H1 (cell line): Measurements from ENCODE around the gene MYO5B. TPM values are rescaled to one million over a fixed set of nuclear protein-coding genes. Genes with fewer than 3 reads are reported as not detected.

Experiments used
- CTCF ChIA-PET: fragments of 300-600 bp; sonication (Branson Sonifier 250); formaldehyde crosslinking; loops from one replicate; lab custom pipeline; 2021; ENCODE audit not compliant: partially characterized antibody; lab: Charles Lee
- POLR2A ChIA-PET: fragments of 300-600 bp; sonication (Branson Sonifier 250); formaldehyde crosslinking; loops from one replicate; lab custom pipeline; 2021; ENCODE audit warnings: inconsistent platforms; ENCODE audit not compliant: partially characterized antibody; lab: Charles Lee
- DNase-seq, 2 experiments: peaks; one replicate each; pipeline versions ENCODE4 v3.0.0 to v3.0.0-alpha.2; 2010 to 2022; ENCODE audit warnings: low spot score in 2 of 2, low read depth in 1 of 2, mixed read lengths in 1 of 2
- FAIRE-seq: peaks from 2 replicates; lab custom pipeline; 2011; peaks lifted over from hg19 to GRCh38; lab: Jason Lieb, UNC
- H2AFZ ChIP-seq: 2 replicates; pipeline ENCODE4 v1.8.1; 2012; ENCODE audit warnings: low read length, inconsistent platforms
- H2AK5ac ChIP-seq: 2 replicates; pipeline ENCODE4 v1.6.1; 2013; ENCODE audit warnings: low read depth, low read length
- H2BK120ac ChIP-seq: replicated peaks from 2 replicates; pipeline ENCODE3; 2013; ENCODE audit warnings: low read depth, low read length, inconsistent platforms
- H2BK12ac ChIP-seq: 2 replicates; pipeline ENCODE4 v1.6.1; 2013; ENCODE audit warnings: low read depth, low read length
- H2BK15ac ChIP-seq: 2 replicates; pipeline ENCODE4 v1.6.1; 2013; ENCODE audit warnings: low read length
- H2BK20ac ChIP-seq: 2 replicates; pipeline ENCODE4 v1.6.1; 2013; ENCODE audit warnings: low read length
- H2BK5ac ChIP-seq: 2 replicates; pipeline ENCODE4 v1.6.1; 2013; ENCODE audit warnings: low read depth, low read length
- H3K14ac ChIP-seq: 2 replicates; pipeline ENCODE4 v1.6.1; 2013; ENCODE audit warnings: inconsistent platforms; ENCODE audit not compliant: insufficient read length
- H3K18ac ChIP-seq: 2 replicates; pipeline ENCODE4 v1.6.1; 2013; ENCODE audit warnings: low read length; ENCODE audit errors: extremely low read depth
- H3K23ac ChIP-seq: 2 replicates; pipeline ENCODE4 v1.6.1; 2013; ENCODE audit warnings: inconsistent platforms; ENCODE audit not compliant: insufficient read length
- H3K23me2 ChIP-seq: 2 replicates; pipeline ENCODE4 v1.6.1; 2013; ENCODE audit warnings: low read depth, low read length
- H3K27ac ChIP-seq: 2 replicates; pipeline ENCODE4 v1.6.1; 2011; ENCODE audit warnings: low read depth, low read length, inconsistent platforms
- H3K27me3 ChIP-seq, 4 experiments: replicated peaks in 1 of 4; 1 replicate in 1 of 4; 2 replicates in 3 of 4; pipeline versions ENCODE4 v1.6.1 to v1.8.1; 2011 to 2013; ENCODE audit warnings: low read length in 3 of 4, mild to moderate bottlenecking in 3 of 4, inconsistent platforms in 2 of 4, mixed read lengths in 2 of 4, moderate library complexity in 1 of 4; ENCODE audit not compliant: control insufficient read depth in 3 of 4, insufficient read depth in 3 of 4; ENCODE audit errors: extremely low read depth in 1 of 4
- H3K36me3 ChIP-seq, 4 experiments: 2 replicates each; pipeline versions ENCODE4 v1.6.1 to v1.8.1; 2011 to 2013; ENCODE audit warnings: mild to moderate bottlenecking in 4 of 4, low read length in 3 of 4, moderate library complexity in 2 of 4, control low read depth in 1 of 4, inconsistent platforms in 1 of 4; ENCODE audit not compliant: insufficient read depth in 4 of 4, control insufficient read depth in 2 of 4
- H3K4ac ChIP-seq: replicated peaks from 2 replicates; pipeline ENCODE3; 2013; ENCODE audit warnings: low read length, low read depth, mixed read lengths, inconsistent platforms; ENCODE audit not compliant: insufficient read length
- H3K4me1 ChIP-seq, 4 experiments: replicated peaks in 1 of 4; 1 replicate in 1 of 4; 2 replicates in 3 of 4; pipeline versions ENCODE4 v1.6.1 to v1.8.1; 2011 to 2013; ENCODE audit warnings: low read length in 3 of 4, inconsistent platforms in 2 of 4, mixed read lengths in 1 of 4; ENCODE audit not compliant: insufficient read depth in 4 of 4, control insufficient read depth in 3 of 4
- H3K4me2 ChIP-seq, 2 experiments: 2 replicates each; pipeline versions ENCODE4 v1.6.1 to v1.8.1; 2011 to 2013; ENCODE audit warnings: low read depth in 2 of 2, low read length in 2 of 2, control low read depth in 1 of 2, inconsistent platforms in 1 of 2, mild to moderate bottlenecking in 1 of 2; ENCODE audit not compliant: insufficient read depth in 1 of 2
- H3K4me3 ChIP-seq, 4 experiments: fragments of 200-600, 300-600 bp in 1 of 4; sonication (generic), shearing (Covaris generic), sonication (Bioruptor Twin) in 1 of 4; 2 replicates each; pipeline versions ENCODE4 v1.5.1 to v1.8.1; 2011 to 2016; ENCODE audit warnings: low read length in 4 of 4, low read depth in 3 of 4, control low read depth in 2 of 4, inconsistent platforms in 2 of 4, mild to moderate bottlenecking in 2 of 4, mixed read lengths in 1 of 4, moderate library complexity in 1 of 4; ENCODE audit not compliant: insufficient read depth in 2 of 4; ENCODE audit errors: extremely low read depth in 1 of 4
- H3K56ac ChIP-seq: replicated peaks from 2 replicates; pipeline ENCODE3; 2013; ENCODE audit warnings: low read depth, mild to moderate bottlenecking, mixed read lengths, low read length, inconsistent platforms; ENCODE audit not compliant: insufficient read length
- H3K79me1 ChIP-seq: 2 replicates; pipeline ENCODE4 v1.6.1; 2013; ENCODE audit warnings: low read depth, low read length, control low read depth
- H3K79me2 ChIP-seq, 2 experiments: 2 replicates each; pipeline versions ENCODE4 v1.6.1 to v1.8.1; 2012 to 2013; ENCODE audit warnings: low read length in 2 of 2, mild to moderate bottlenecking in 2 of 2, inconsistent platforms in 1 of 2; ENCODE audit not compliant: insufficient read depth in 2 of 2, control insufficient read depth in 1 of 2
- H3K9ac ChIP-seq, 4 experiments: replicated peaks in 1 of 4; 1 replicate in 1 of 4; 2 replicates in 3 of 4; pipeline versions ENCODE4 v1.6.1 to v1.8.1; 2011 to 2013; ENCODE audit warnings: low read depth in 3 of 4, low read length in 3 of 4, control low read depth in 2 of 4, mild to moderate bottlenecking in 2 of 4, moderate library complexity in 2 of 4, inconsistent platforms in 1 of 4; ENCODE audit errors: extremely low read depth in 1 of 4
- H3K9me3 ChIP-seq, 2 experiments: 2 replicates each; pipeline versions ENCODE4 v1.6.1 to v1.8.1; 2012 to 2013; ENCODE audit warnings: mild to moderate bottlenecking in 2 of 2, moderate library complexity in 2 of 2, control low read depth in 1 of 2, inconsistent platforms in 1 of 2, low read depth in 1 of 2, low read length in 1 of 2, mixed read lengths in 1 of 2; ENCODE audit not compliant: insufficient read depth in 2 of 2
- H4K20me1 ChIP-seq, 2 experiments: replicated peaks in 1 of 2; 2 replicates each; pipeline versions ENCODE3 to v1.8.1; 2011 to 2013; ENCODE audit warnings: inconsistent platforms in 2 of 2, low read length in 2 of 2, mild to moderate bottlenecking in 1 of 2; ENCODE audit not compliant: insufficient read depth in 2 of 2, control insufficient read depth in 1 of 2
- H4K5ac ChIP-seq: 2 replicates; pipeline ENCODE4 v1.6.1; 2013; ENCODE audit warnings: low read length, low read depth, mixed read lengths, inconsistent platforms; ENCODE audit not compliant: insufficient read length
- H4K8ac ChIP-seq: 2 replicates; pipeline ENCODE4 v1.8.0; 2013; ENCODE audit warnings: mild to moderate bottlenecking, moderate library complexity, low read length, inconsistent platforms; ENCODE audit not compliant: insufficient read depth; ENCODE audit errors: extremely low read depth
- H4K91ac ChIP-seq: replicated peaks from 2 replicates; pipeline ENCODE3; 2013; ENCODE audit warnings: low read length, mixed read lengths, inconsistent platforms; ENCODE audit not compliant: insufficient read length
- WGBS, 2 experiments: shearing (Covaris generic) in 1 of 2; methylation state at CpG; one replicate each; pipeline versions ENCODE4 v1.1.6 to v1.1.7; 2013 to 2015; ENCODE audit warnings: low lambda C conversion rate in 2 of 2, mixed read lengths in 2 of 2, inconsistent platforms in 1 of 2, low coverage in 1 of 2, missing lambda C conversion rate in 1 of 2; ENCODE audit not compliant: insufficient replicate concordance in 2 of 2, insufficient coverage in 1 of 2, insufficient read length in 1 of 2; ENCODE audit errors: extremely low coverage in 1 of 2, missing lambda C conversion rate in 1 of 2; 5-methylcytosine and 5-hydroxymethylcytosine counted together
- polyA plus RNA-seq, 7 experiments: library from polyadenylated mRNA; depleted of rRNA in 3 of 7; stranded (reverse) in 5 of 7; unstranded in 2 of 7; fragments of >200 nt in 5 of 7; fragments of 200-250 nt in 2 of 7; gene quantifications; 1 replicate in 5 of 7; 2 replicates in 1 of 7; 4 replicates in 1 of 7; pipeline versions ENCODE4 v1.2.1 to v1.2.3, GENCODE V29; 2011 to 2013; ENCODE audit warnings: missing spikeins in 2 of 7, mixed read lengths in 2 of 7
- total RNA-seq: library from RNA; stranded (reverse); fragmentation: NEBNext Ultra II Directional; extraction: Animal tissue kit (Norgen Biotek cat#: 25700); gene quantifications from 2 replicates; pipeline ENCODE4 v1.2.1, GENCODE V29; 2021
- TF ChIP-seq, protein P1 (sequence below): fragments of 300-600 bp; sonication (generic); IDR thresholded peaks from 2 replicates; pipeline ENCODE4 v1.7.1; 2012; ENCODE audit warnings: low read length, moderate library complexity, mild to moderate bottlenecking, inconsistent platforms; ENCODE audit not compliant: insufficient replicate concordance

Gene MYO5B
- total and polyA plus RNA-seq, 2 of the 8 experiments (the other 6 are each of a cell fraction or from before 2014, with no cell fraction given) = 6.4 to 7.7 TPM

DNA sequence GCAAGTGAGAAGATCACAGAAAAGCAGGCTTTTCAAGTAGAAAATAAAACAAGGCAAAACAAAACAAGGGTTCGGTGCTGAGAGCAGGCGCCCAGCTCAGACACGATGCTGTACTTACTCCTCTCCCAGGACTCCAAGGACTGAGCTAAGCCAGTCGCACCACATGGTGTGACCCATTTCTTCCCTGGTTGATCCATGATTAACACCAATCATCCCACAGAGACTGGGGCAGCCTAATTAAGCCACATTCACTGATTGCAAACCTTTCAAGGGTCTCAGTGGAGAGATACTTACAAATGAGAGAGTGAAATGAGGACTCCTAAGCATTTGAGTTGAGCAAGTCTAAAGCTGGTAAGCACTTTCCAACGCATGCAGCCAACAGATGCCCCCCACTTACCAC lies 155.2 kb downstream of the MYO5B start:
- 93% methylated on average over 5 of the region's 5 CpGs; no CpG with 5 or more reads in 1 of the 2 experiments for whole genome bisulfite sequencing, 2 experiments
- H3K4ac ChIP-seq = no peak overlapping the region
- H2BK20ac ChIP-seq = no peak overlapping the region
- H4K5ac ChIP-seq = no peak overlapping the region
- H3K56ac ChIP-seq = no peak overlapping the region
- no peak for FAIRE-seq
- no peaks in the 10 kb centered on the region for H3K79me1 ChIP-seq
- no peaks in the 10 kb centered on the region for H3K27me3 ChIP-seq
- no peak overlapping the region for H2AK5ac ChIP-seq
- no peak overlapping the region for H3K14ac ChIP-seq
- no peak overlapping the region for H4K8ac ChIP-seq
- H3K27ac ChIP-seq = no peak overlapping the region
- H4K91ac ChIP-seq = no peak overlapping the region
- DNase-seq = no peak
- no peaks in the 10 kb centered on the region for H4K20me1 ChIP-seq
- no peaks in the 10 kb centered on the region; a peak in 1 of 7 replicates for H3K4me1 ChIP-seq
- CTCF ChIA-PET = no interaction called here
- H3K79me2 ChIP-seq = no peaks in the 10 kb centered on the region
- H3K23ac ChIP-seq = no peak overlapping the region
- H3K23me2 ChIP-seq = no peaks in the 10 kb centered on the region
- H3K9ac ChIP-seq = no peak overlapping the region
- H2BK12ac ChIP-seq = no peak overlapping the region
- H3K18ac ChIP-seq = no peak overlapping the region
- no peaks in the 10 kb centered on the region for H3K36me3 ChIP-seq
- H2BK5ac ChIP-seq = no peak overlapping the region
- no peaks in the 10 kb centered on the region for H3K9me3 ChIP-seq
- no peak overlapping the region for H3K4me3 ChIP-seq
- H2BK120ac ChIP-seq = no peak overlapping the region
- H2AFZ ChIP-seq = no peak overlapping the region
- H3K4me2 ChIP-seq = no peak overlapping the region
- POLR2A ChIA-PET = no interaction called here
- no peak overlapping the region for H2BK15ac ChIP-seq
- TF ChIP-seq, protein P1, sequence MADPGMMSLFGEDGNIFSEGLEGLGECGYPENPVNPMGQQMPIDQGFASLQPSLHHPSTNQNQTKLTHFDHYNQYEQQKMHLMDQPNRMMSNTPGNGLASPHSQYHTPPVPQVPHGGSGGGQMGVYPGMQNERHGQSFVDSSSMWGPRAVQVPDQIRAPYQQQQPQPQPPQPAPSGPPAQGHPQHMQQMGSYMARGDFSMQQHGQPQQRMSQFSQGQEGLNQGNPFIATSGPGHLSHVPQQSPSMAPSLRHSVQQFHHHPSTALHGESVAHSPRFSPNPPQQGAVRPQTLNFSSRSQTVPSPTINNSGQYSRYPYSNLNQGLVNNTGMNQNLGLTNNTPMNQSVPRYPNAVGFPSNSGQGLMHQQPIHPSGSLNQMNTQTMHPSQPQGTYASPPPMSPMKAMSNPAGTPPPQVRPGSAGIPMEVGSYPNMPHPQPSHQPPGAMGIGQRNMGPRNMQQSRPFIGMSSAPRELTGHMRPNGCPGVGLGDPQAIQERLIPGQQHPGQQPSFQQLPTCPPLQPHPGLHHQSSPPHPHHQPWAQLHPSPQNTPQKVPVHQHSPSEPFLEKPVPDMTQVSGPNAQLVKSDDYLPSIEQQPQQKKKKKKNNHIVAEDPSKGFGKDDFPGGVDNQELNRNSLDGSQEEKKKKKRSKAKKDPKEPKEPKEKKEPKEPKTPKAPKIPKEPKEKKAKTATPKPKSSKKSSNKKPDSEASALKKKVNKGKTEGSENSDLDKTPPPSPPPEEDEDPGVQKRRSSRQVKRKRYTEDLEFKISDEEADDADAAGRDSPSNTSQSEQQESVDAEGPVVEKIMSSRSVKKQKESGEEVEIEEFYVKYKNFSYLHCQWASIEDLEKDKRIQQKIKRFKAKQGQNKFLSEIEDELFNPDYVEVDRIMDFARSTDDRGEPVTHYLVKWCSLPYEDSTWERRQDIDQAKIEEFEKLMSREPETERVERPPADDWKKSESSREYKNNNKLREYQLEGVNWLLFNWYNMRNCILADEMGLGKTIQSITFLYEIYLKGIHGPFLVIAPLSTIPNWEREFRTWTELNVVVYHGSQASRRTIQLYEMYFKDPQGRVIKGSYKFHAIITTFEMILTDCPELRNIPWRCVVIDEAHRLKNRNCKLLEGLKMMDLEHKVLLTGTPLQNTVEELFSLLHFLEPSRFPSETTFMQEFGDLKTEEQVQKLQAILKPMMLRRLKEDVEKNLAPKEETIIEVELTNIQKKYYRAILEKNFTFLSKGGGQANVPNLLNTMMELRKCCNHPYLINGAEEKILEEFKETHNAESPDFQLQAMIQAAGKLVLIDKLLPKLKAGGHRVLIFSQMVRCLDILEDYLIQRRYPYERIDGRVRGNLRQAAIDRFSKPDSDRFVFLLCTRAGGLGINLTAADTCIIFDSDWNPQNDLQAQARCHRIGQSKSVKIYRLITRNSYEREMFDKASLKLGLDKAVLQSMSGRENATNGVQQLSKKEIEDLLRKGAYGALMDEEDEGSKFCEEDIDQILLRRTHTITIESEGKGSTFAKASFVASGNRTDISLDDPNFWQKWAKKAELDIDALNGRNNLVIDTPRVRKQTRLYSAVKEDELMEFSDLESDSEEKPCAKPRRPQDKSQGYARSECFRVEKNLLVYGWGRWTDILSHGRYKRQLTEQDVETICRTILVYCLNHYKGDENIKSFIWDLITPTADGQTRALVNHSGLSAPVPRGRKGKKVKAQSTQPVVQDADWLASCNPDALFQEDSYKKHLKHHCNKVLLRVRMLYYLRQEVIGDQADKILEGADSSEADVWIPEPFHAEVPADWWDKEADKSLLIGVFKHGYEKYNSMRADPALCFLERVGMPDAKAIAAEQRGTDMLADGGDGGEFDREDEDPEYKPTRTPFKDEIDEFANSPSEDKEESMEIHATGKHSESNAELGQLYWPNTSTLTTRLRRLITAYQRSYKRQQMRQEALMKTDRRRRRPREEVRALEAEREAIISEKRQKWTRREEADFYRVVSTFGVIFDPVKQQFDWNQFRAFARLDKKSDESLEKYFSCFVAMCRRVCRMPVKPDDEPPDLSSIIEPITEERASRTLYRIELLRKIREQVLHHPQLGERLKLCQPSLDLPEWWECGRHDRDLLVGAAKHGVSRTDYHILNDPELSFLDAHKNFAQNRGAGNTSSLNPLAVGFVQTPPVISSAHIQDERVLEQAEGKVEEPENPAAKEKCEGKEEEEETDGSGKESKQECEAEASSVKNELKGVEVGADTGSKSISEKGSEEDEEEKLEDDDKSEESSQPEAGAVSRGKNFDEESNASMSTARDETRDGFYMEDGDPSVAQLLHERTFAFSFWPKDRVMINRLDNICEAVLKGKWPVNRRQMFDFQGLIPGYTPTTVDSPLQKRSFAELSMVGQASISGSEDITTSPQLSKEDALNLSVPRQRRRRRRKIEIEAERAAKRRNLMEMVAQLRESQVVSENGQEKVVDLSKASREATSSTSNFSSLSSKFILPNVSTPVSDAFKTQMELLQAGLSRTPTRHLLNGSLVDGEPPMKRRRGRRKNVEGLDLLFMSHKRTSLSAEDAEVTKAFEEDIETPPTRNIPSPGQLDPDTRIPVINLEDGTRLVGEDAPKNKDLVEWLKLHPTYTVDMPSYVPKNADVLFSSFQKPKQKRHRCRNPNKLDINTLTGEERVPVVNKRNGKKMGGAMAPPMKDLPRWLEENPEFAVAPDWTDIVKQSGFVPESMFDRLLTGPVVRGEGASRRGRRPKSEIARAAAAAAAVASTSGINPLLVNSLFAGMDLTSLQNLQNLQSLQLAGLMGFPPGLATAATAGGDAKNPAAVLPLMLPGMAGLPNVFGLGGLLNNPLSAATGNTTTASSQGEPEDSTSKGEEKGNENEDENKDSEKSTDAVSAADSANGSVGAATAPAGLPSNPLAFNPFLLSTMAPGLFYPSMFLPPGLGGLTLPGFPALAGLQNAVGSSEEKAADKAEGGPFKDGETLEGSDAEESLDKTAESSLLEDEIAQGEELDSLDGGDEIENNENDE = no peak
